ENCODE results near the gene MACROD2.

DNA sequence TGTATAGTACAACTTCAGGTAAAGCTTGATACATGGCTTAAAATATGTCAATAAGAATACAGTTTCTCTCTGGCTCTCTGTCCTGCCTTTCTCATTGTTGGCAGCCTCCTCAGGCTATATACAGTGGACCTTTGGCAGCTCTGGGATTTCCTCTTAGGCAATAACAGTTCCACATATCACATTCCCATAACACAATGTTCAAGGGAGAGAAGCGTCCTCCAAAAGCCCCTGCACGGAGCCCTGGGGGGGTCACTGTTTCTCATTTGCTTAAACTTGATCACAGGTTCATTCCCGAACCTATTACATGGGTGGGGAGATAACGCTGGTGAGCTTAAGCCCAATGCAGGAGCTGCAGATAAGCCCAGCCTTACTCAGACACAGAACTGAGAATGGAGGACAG, 346.5 kb downstream of the MACROD2 start:
- TF ChIP-seq, protein P1, sequence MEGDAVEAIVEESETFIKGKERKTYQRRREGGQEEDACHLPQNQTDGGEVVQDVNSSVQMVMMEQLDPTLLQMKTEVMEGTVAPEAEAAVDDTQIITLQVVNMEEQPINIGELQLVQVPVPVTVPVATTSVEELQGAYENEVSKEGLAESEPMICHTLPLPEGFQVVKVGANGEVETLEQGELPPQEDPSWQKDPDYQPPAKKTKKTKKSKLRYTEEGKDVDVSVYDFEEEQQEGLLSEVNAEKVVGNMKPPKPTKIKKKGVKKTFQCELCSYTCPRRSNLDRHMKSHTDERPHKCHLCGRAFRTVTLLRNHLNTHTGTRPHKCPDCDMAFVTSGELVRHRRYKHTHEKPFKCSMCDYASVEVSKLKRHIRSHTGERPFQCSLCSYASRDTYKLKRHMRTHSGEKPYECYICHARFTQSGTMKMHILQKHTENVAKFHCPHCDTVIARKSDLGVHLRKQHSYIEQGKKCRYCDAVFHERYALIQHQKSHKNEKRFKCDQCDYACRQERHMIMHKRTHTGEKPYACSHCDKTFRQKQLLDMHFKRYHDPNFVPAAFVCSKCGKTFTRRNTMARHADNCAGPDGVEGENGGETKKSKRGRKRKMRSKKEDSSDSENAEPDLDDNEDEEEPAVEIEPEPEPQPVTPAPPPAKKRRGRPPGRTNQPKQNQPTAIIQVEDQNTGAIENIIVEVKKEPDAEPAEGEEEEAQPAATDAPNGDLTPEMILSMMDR (IDR thresholded peaks at IDR 0.05 in 2 of 3, conservative IDR thresholded peaks at IDR 0.05 in 1 of 3; ENCODE audit: borderline replicate concordance in 1 of 3, insufficient read depth in 1 of 3, low read depth in 2 of 3, low read length in 2 of 3) = no peak
- TF ChIP-seq, protein P2, sequence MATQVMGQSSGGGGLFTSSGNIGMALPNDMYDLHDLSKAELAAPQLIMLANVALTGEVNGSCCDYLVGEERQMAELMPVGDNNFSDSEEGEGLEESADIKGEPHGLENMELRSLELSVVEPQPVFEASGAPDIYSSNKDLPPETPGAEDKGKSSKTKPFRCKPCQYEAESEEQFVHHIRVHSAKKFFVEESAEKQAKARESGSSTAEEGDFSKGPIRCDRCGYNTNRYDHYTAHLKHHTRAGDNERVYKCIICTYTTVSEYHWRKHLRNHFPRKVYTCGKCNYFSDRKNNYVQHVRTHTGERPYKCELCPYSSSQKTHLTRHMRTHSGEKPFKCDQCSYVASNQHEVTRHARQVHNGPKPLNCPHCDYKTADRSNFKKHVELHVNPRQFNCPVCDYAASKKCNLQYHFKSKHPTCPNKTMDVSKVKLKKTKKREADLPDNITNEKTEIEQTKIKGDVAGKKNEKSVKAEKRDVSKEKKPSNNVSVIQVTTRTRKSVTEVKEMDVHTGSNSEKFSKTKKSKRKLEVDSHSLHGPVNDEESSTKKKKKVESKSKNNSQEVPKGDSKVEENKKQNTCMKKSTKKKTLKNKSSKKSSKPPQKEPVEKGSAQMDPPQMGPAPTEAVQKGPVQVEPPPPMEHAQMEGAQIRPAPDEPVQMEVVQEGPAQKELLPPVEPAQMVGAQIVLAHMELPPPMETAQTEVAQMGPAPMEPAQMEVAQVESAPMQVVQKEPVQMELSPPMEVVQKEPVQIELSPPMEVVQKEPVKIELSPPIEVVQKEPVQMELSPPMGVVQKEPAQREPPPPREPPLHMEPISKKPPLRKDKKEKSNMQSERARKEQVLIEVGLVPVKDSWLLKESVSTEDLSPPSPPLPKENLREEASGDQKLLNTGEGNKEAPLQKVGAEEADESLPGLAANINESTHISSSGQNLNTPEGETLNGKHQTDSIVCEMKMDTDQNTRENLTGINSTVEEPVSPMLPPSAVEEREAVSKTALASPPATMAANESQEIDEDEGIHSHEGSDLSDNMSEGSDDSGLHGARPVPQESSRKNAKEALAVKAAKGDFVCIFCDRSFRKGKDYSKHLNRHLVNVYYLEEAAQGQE (IDR thresholded peaks at IDR 0.05; ENCODE audit: low read depth) = no peak
- TF ChIP-seq POLR2AphosphoS5 (IDR thresholded peaks at IDR 0.05; ENCODE audit: low read depth, low read length) (no peak), CBX3 (IDR thresholded peaks at IDR 0.05; ENCODE audit: low read depth) (no peak), EGR1 (IDR thresholded peaks at IDR 0.05; ENCODE audit: low read depth) (no peak), FOSL1 (IDR thresholded peaks at IDR 0.05; ENCODE audit: low read depth) (no peak), RAD21 (IDR thresholded peaks at IDR 0.05; ENCODE audit: low read depth) (no peak), JUND (IDR thresholded peaks at IDR 0.05) (no peak), EZH2 (IDR thresholded peaks at IDR 0.05) (no peak), POLR2A (IDR thresholded peaks at IDR 0.05; ENCODE audit: borderline replicate concordance, extremely low read depth, insufficient read depth, insufficient read length) (no peak)

Measured in HCT116 (cell line).